ENCODE measurements around the gene P4HTM. TPM values are rescaled to one million over a fixed set of nuclear protein-coding genes. Genes with fewer than 3 reads are reported as not detected.
A peak's percentile ranks its signal among the peaks of the same experiment; 100 is the strongest.

The P4HTM gene
- total and polyA plus RNA-seq, 2 donors (not counting 1 experiment from before 2014, with no cell fraction given) = 48.5 to 70.6 TPM

- H3K9me3 ChIP-seq (ENCODE audit: control extremely low read depth in 1 of 3, control insufficient read depth in 2 of 3, insufficient read depth in 1 of 3, low read length in 2 of 3) = no peaks in the 10 kb centered on the region
- H3K27me3 ChIP-seq (replicated peaks in 1 of 4; ENCODE audit: control extremely low read depth in 1 of 4, control insufficient read depth in 3 of 4, insufficient read depth in 4 of 4, low read length in 3 of 4) = no peaks in the 10 kb centered on the region
- CTCF ChIA-PET = interaction anchor here (0.6 to 5.5 kb wide), 8 partner anchors 15 to 375 kb away, joined by 3 to 73 read pairs (median 6); partner anchors contain the start of genes IMPDH2, NDUFAF3 and WDR6
- WGBS (ENCODE audit: insufficient coverage) = 3% methylated on average over 38 of the region's 40 CpGs
- H3K4me3 ChIP-seq (ENCODE audit: control extremely low read depth in 1 of 5, extremely low read depth in 1 of 5, insufficient read depth in 1 of 5, low read depth in 2 of 5, low read length in 4 of 5) = peak overlapping the region; percentile 65 to 86 (median 74)
- H3K9me3 Mint-ChIP-seq (ENCODE audit: insufficient read depth) = no peaks in the 10 kb centered on the region
- H4K20me1 ChIP-seq (ENCODE audit: control insufficient read depth, insufficient read depth, low read length, poor library complexity, severe bottlenecking) = no peaks in the 10 kb centered on the region
- H3K4me2 ChIP-seq (replicated peaks; ENCODE audit: low read depth, low read length, poor library complexity, severe bottlenecking) = peak overlapping the region; percentile 97
- H2AFZ ChIP-seq (ENCODE audit: insufficient read depth, low read depth, low read length, poor library complexity, severe bottlenecking) = peak overlapping the region; percentile 91
- intact Hi-C loops (cut with micrococcal nuclease) = loop anchor here (1.0 kb wide), 2 partner anchors 16 to 103 kb away; partner anchors contain the start of genes QRICH1 and WDR6
- peaks cover 11% of the 10 kb centered on the region for H3K79me2 ChIP-seq (ENCODE audit: control insufficient read depth, insufficient read depth, low read length)
- POLR2A ChIA-PET = interaction anchor here (0.7 to 2.2 kb wide), 4 partner anchors 16 to 104 kb away, joined by 3 to 9 read pairs (median 5); partner anchors contain the start of genes NDUFAF3 and WDR6
- no peak for TF ChIP-seq CTCF (IDR thresholded peaks at IDR 0.05)
- TF ChIP-seq EZH2 (IDR thresholded peaks at IDR 0.05; ENCODE audit: borderline replicate concordance, insufficient read depth, low read depth, low read length, poor library complexity, severe bottlenecking) = no peak
- peak overlapping the region in 1 of 2 donors; percentile 66 for H3K27ac ChIP-seq (ENCODE audit: low read length in 2 of 2)
- H3K4me1 ChIP-seq (ENCODE audit: control insufficient read depth in 2 of 2, insufficient read depth in 2 of 2, low read length in 2 of 2) = peaks cover 18 to 21% of the 10 kb centered on the region in 2 donors
- peaks cover 28% of the 10 kb centered on the region for H3K4me1 Mint-ChIP-seq
- H3K36me3 ChIP-seq (replicated peaks in 1 of 2; ENCODE audit: control extremely low read depth in 1 of 2, control insufficient read depth in 1 of 2, extremely low read depth in 1 of 2, insufficient read depth in 2 of 2, low read length in 1 of 2) = peaks cover 0 to 6% of the 10 kb centered on the region in 2 experiments
- H3K4me3 Mint-ChIP-seq = peak overlapping the region; percentile 92
- DNase-seq = peak; percentile 54
- H3K27me3 Mint-ChIP-seq = no peaks in the 10 kb centered on the region
- ATAC-seq (ENCODE audit: low read depth) = peak; percentile 18
- peak overlapping the region; percentile 85 for H3K27ac Mint-ChIP-seq
- peak overlapping the region; percentile 91 for H3K9ac ChIP-seq (ENCODE audit: low read length)
These were observed 812 bp downstream of the P4HTM start for GRCh38 chr3:48990636-48991469.

All from B cell (primary cell).